Activated CD4-positive, CD25-positive, alpha-beta regulatory T cell (primary cell): ENCODE data around the gene RFNG.

Experiments used
- DNase-seq, 4 experiments: peaks; one replicate each; lab custom pipeline; 2025; lab: John Stamatoyannopoulos, UW

RFNG gene

GRCh38 chr17:82089723-82090548 is 38.3 kb upstream of the RFNG start:
- no peak for DNase-seq

GRCh38 chr17:82088838-82089722 is 37.5 kb upstream of the RFNG start:
- no peak for DNase-seq

GRCh38 chr17:82087961-82088837 is 36.6 kb upstream of the RFNG start:
- DNase-seq, result no peak

GRCh38 chr17:82086941-82087906 is 35.6 kb upstream of the RFNG start:
- DNase-seq, result no peak

- no peak for DNase-seq
Measured at GRCh38 chr17:82085931-82086764, 34.5 kb upstream of the RFNG start.

- no peak for DNase-seq
Measured at GRCh38 chr17:82085031-82085861, 33.6 kb upstream of the RFNG start.

- DNase-seq, result no peak
Measured at GRCh38 chr17:82084373-82085030, 32.9 kb upstream of the RFNG start.

- DNase-seq, result no peak
Measured at GRCh38 chr17:82083533-82084359, 32.1 kb upstream of the RFNG start.

GRCh38 chr17:82083009-82083408 is 31.4 kb upstream of the RFNG start:
- no peak for DNase-seq

- DNase-seq, result no peak
Measured at GRCh38 chr17:82082456-82082855, 30.8 kb upstream of the RFNG start.

- no peak for DNase-seq
Measured at GRCh38 chr17:82081966-82082365, 30.4 kb upstream of the RFNG start.

- DNase-seq, result no peak
Measured at GRCh38 chr17:82081546-82081945, 29.9 kb upstream of the RFNG start.

GRCh38 chr17:82080789-82081464 is 29.3 kb upstream of the RFNG start:
- no peak for DNase-seq

- DNase-seq, result no peak
Measured at GRCh38 chr17:82080048-82080788, 28.6 kb upstream of the RFNG start.

- no peak for DNase-seq
Measured at GRCh38 chr17:82079001-82079677, 27.5 kb upstream of the RFNG start.

- DNase-seq, result no peak
Measured at GRCh38 chr17:82078433-82078832, 26.8 kb upstream of the RFNG start.
